ENCODE data around the gene TRIM60. TPM values are rescaled to one million over a fixed set of nuclear protein-coding genes. Genes with fewer than 3 reads are reported as not detected.
"Not testable (repeated sequence)": the region's sequence is repeated elsewhere in the genome, so short reads cannot be mapped to it uniquely, and the experiment has no call there.

TRIM60 gene
- total RNA-seq, 3 donors from 2014 or later = not detected

- intact Hi-C loops (cut with DNase I, micrococcal nuclease) = no loop called here
- no peak for ATAC-seq
- TF ChIP-seq CTCF (IDR thresholded peaks at IDR 0.05) = no peak
- H3K9me3 ChIP-seq = no peaks in the 10 kb centered on the region
- no peak overlapping the region for H3K4me3 ChIP-seq
- H3K4me1 ChIP-seq (ENCODE audit: low read depth) = no peaks in the 10 kb centered on the region
- DNase-seq = no peak
- H3K36me3 ChIP-seq (ENCODE audit: low read depth) = no peaks in the 10 kb centered on the region
Observed at GRCh38 chr4:165010991-165011390, 20.8 kb upstream of the TRIM60 start.

GRCh38 chr4:165011403-165011802 lies 20.4 kb upstream of the TRIM60 start:
- H3K9me3 ChIP-seq = no peaks in the 10 kb centered on the region
- TF ChIP-seq CTCF (IDR thresholded peaks at IDR 0.05) = no peak
- H3K4me1 ChIP-seq (ENCODE audit: low read depth) = no peaks in the 10 kb centered on the region
- intact Hi-C loops (cut with DNase I, micrococcal nuclease) = no loop called here
- ATAC-seq (no peak), DNase-seq (no peak)
- no peaks in the 10 kb centered on the region for H3K36me3 ChIP-seq (ENCODE audit: low read depth)
- H3K4me3 ChIP-seq = no peak overlapping the region

- DNase-seq (no peak), ATAC-seq (no peak)
- no peak for TF ChIP-seq CTCF (IDR thresholded peaks at IDR 0.05)
- Histone ChIP-seq H3K36me3 (ENCODE audit: low read depth) (no peaks in the 10 kb centered on the region), H3K4me1 (ENCODE audit: low read depth) (no peaks in the 10 kb centered on the region), H3K4me3 (no peak overlapping the region), H3K9me3 (no peaks in the 10 kb centered on the region)
- intact Hi-C loops (cut with DNase I, micrococcal nuclease) = no loop called here
Observed at GRCh38 chr4:165013691-165014090, 18.1 kb upstream of the TRIM60 start.

- no peak for DNase-seq
- Histone ChIP-seq H3K4me3 (no peak overlapping the region), H3K36me3 (ENCODE audit: low read depth) (no peaks in the 10 kb centered on the region), H3K4me1 (ENCODE audit: low read depth) (no peaks in the 10 kb centered on the region), H3K9me3 (no peaks in the 10 kb centered on the region)
- TF ChIP-seq CTCF (IDR thresholded peaks at IDR 0.05) = no peak
- intact Hi-C loops (cut with DNase I, micrococcal nuclease) = no loop called here
- peak; percentile 26 for ATAC-seq
Observed at GRCh38 chr4:165016971-165017370, 14.8 kb upstream of the TRIM60 start.

- ATAC-seq; DNase-seq; H3K9me3 ChIP-seq; H3K4me1 ChIP-seq (ENCODE audit: low read depth); intact Hi-C loops (cut with DNase I, micrococcal nuclease); H3K36me3 ChIP-seq (ENCODE audit: low read depth); H3K4me3 ChIP-seq: not testable (repeated sequence)
Observed at GRCh38 chr4:165019995-165020394, 11.8 kb upstream of the TRIM60 start.

GRCh38 chr4:165025782-165026181 lies 6.0 kb upstream of the TRIM60 start:
- ATAC-seq; DNase-seq; H3K9me3 ChIP-seq; H3K36me3 ChIP-seq (ENCODE audit: low read depth); intact Hi-C loops (cut with DNase I, micrococcal nuclease); H3K4me3 ChIP-seq; H3K4me1 ChIP-seq (ENCODE audit: low read depth): not testable (repeated sequence)

GRCh38 chr4:165027762-165028402 lies 3.9 kb upstream of the TRIM60 start:
- ATAC-seq (no peak), DNase-seq (no peak)
- intact Hi-C loops (cut with DNase I, micrococcal nuclease) = no loop called here
- H3K4me1 ChIP-seq (ENCODE audit: low read depth) = no peaks in the 10 kb centered on the region
- no peaks in the 10 kb centered on the region for H3K36me3 ChIP-seq (ENCODE audit: low read depth)
- no peaks in the 10 kb centered on the region for H3K9me3 ChIP-seq
- no peak for TF ChIP-seq CTCF (IDR thresholded peaks at IDR 0.05)
- H3K4me3 ChIP-seq = no peak overlapping the region
